H9 (cell line): ENCODE results near the gene TMC2. TPM values are rescaled to one million over a fixed set of nuclear protein-coding genes. Genes with fewer than 3 reads are reported as not detected.

ENCODE experiments used
- DNase-seq: peaks from one replicate; pipeline ENCODE4 v3.0.0-alpha.2; 2017
- H2AFZ ChIP-seq: one replicate; pipeline ENCODE4 v1.6.1; 2013; ENCODE audit warnings: mild to moderate bottlenecking, low read length, control low read depth, moderate library complexity
- H2AK5ac ChIP-seq: 2 replicates; pipeline ENCODE4 v1.6.1; 2013; ENCODE audit warnings: low read length, control low read depth, mixed read lengths; ENCODE audit not compliant: insufficient read length
- H2BK120ac ChIP-seq: one replicate; pipeline ENCODE4 v1.6.1; 2013; ENCODE audit warnings: low read depth, mild to moderate bottlenecking, low read length, control low read depth, inconsistent platforms; ENCODE audit not compliant: poor library complexity, severe bottlenecking
- H2BK12ac ChIP-seq: 2 replicates; pipeline ENCODE4 v1.6.1; 2013; ENCODE audit warnings: low read length, control low read depth, mixed read lengths, low read depth; ENCODE audit not compliant: insufficient read length
- H2BK15ac ChIP-seq: 2 replicates; pipeline ENCODE4 v1.6.1; 2013; ENCODE audit warnings: low read depth, low read length, control low read depth
- H2BK20ac ChIP-seq: one replicate; pipeline ENCODE4 v1.6.1; 2013; ENCODE audit warnings: low read depth, mild to moderate bottlenecking, low read length, control low read depth, inconsistent platforms; ENCODE audit not compliant: poor library complexity, severe bottlenecking
- H2BK5ac ChIP-seq: 2 replicates; pipeline ENCODE4 v1.6.1; 2013; ENCODE audit warnings: low read length, control low read depth, mixed read lengths; ENCODE audit not compliant: insufficient read length
- H3K14ac ChIP-seq: 2 replicates; pipeline ENCODE4 v1.6.1; 2013; ENCODE audit warnings: low read length, control low read depth; ENCODE audit not compliant: insufficient read depth
- H3K18ac ChIP-seq: 2 replicates; pipeline ENCODE4 v1.6.1; 2013; ENCODE audit warnings: low read depth, mild to moderate bottlenecking, mixed read lengths, low read length, control low read depth; ENCODE audit not compliant: insufficient read length
- H3K23ac ChIP-seq: 2 replicates; pipeline ENCODE4 v1.6.1; 2013; ENCODE audit warnings: low read length, control low read depth, mixed read lengths, low read depth; ENCODE audit not compliant: insufficient read length
- H3K23me2 ChIP-seq: 2 replicates; pipeline ENCODE4 v1.6.1; 2013; ENCODE audit warnings: low read depth, mild to moderate bottlenecking, mixed read lengths, low read length, control low read depth; ENCODE audit not compliant: insufficient read length, poor library complexity, severe bottlenecking
- H3K27ac ChIP-seq: 2 replicates; pipeline ENCODE4 v1.5.1; 2013; ENCODE audit warnings: low read length, control low read depth, mixed read lengths, low read depth; ENCODE audit not compliant: insufficient read length
- H3K27me3 ChIP-seq: 2 replicates; pipeline ENCODE4 v1.6.1; 2013; ENCODE audit warnings: low read length, control low read depth, inconsistent platforms; ENCODE audit not compliant: insufficient read depth
- H3K4ac ChIP-seq: 2 replicates; pipeline ENCODE4 v1.6.1; 2013; ENCODE audit warnings: low read depth, mild to moderate bottlenecking, control low read depth, inconsistent platforms, low read length, moderate library complexity
- H3K4me1 ChIP-seq: 2 replicates; pipeline ENCODE4 v1.6.1; 2013; ENCODE audit warnings: low read length, control low read depth, inconsistent platforms; ENCODE audit not compliant: insufficient read depth
- H3K4me2 ChIP-seq: 2 replicates; pipeline ENCODE4 v1.6.1; 2013; ENCODE audit warnings: low read length, control low read depth, mixed read lengths; ENCODE audit not compliant: insufficient read length, insufficient read depth
- H3K56ac ChIP-seq: 2 replicates; pipeline ENCODE4 v1.6.1; 2013; ENCODE audit warnings: low read depth, mild to moderate bottlenecking, mixed read lengths, low read length, control low read depth; ENCODE audit not compliant: insufficient read length
- H3K79me1 ChIP-seq: 2 replicates; pipeline ENCODE4 v1.6.1; 2013; ENCODE audit warnings: low read depth, mild to moderate bottlenecking, moderate library complexity, low read length, control low read depth, inconsistent platforms; ENCODE audit not compliant: insufficient read depth, poor library complexity, severe bottlenecking
- H3K79me2 ChIP-seq: 2 replicates; pipeline ENCODE4 v1.6.1; 2013; ENCODE audit warnings: low read length, control low read depth, inconsistent platforms; ENCODE audit not compliant: insufficient read depth
- H3K9ac ChIP-seq: 2 replicates; pipeline ENCODE4 v1.6.1; 2013; ENCODE audit warnings: low read length, control low read depth, mixed read lengths; ENCODE audit not compliant: insufficient read length; ENCODE audit errors: extremely low read depth
- H3K9me3 ChIP-seq: one replicate; pipeline ENCODE4 v1.6.1; 2013; ENCODE audit warnings: low read depth, low read length, inconsistent platforms; ENCODE audit not compliant: control insufficient read depth
- H3T11ph ChIP-seq: one replicate; pipeline ENCODE4 v1.6.1; 2013; ENCODE audit warnings: mild to moderate bottlenecking, low read length, control low read depth, inconsistent platforms
- H4K20me1 ChIP-seq: one replicate; pipeline ENCODE4 v1.6.1; 2013; ENCODE audit not compliant: control insufficient read depth, insufficient read length, insufficient read depth
- H4K5ac ChIP-seq: 2 replicates; pipeline ENCODE4 v1.6.1; 2013; ENCODE audit warnings: low read depth, mild to moderate bottlenecking, mixed read lengths, low read length, control low read depth; ENCODE audit not compliant: insufficient read length
- H4K8ac ChIP-seq: replicated peaks from 2 replicates; pipeline ENCODE4 v1.6.1; 2013; ENCODE audit warnings: low read length, control low read depth, mixed read lengths, low read depth; ENCODE audit not compliant: insufficient read length
- H4K91ac ChIP-seq: 2 replicates; pipeline ENCODE4 v1.6.1; 2013; ENCODE audit warnings: low read depth, mild to moderate bottlenecking, moderate library complexity, mixed read lengths, low read length, control low read depth; ENCODE audit not compliant: insufficient read length
- H3K27ac Mint-ChIP-seq, 3 experiments: 2 replicates in 2 of 3; 3 replicates in 1 of 3; pipeline ENCODE4 v1.8.0; 2020 to 2021; ENCODE audit warnings: mixed read lengths in 3 of 3, mild to moderate bottlenecking in 1 of 3, moderate library complexity in 1 of 3
- H3K27me3 Mint-ChIP-seq: 2 replicates; pipeline ENCODE4 v1.8.0; 2021; ENCODE audit warnings: low read depth, mild to moderate bottlenecking, moderate library complexity, mixed read lengths
- H3K36me3 Mint-ChIP-seq, 3 experiments: 2 replicates in 2 of 3; 3 replicates in 1 of 3; pipeline ENCODE4 v1.8.0; 2020 to 2021; ENCODE audit warnings: low read depth in 3 of 3, mixed read lengths in 3 of 3; ENCODE audit not compliant: insufficient read depth in 1 of 3
- H3K4me1 Mint-ChIP-seq, 2 experiments: 2 replicates each; pipeline ENCODE4 v1.8.0; 2020; ENCODE audit warnings: mixed read lengths in 2 of 2
- H3K4me3 Mint-ChIP-seq, 2 experiments: 2 replicates in 1 of 2; 3 replicates in 1 of 2; pipeline ENCODE4 v1.8.0; 2020 to 2021; ENCODE audit warnings: mild to moderate bottlenecking in 2 of 2, mixed read lengths in 2 of 2, moderate library complexity in 1 of 2
- H3K9me3 Mint-ChIP-seq, 2 experiments: 2 replicates in 1 of 2; 3 replicates in 1 of 2; pipeline ENCODE4 v1.8.0; 2020; ENCODE audit warnings: mild to moderate bottlenecking in 2 of 2, mixed read lengths in 2 of 2, moderate library complexity in 1 of 2
- CTCF ChIP-seq: fragments of 200-600 bp; sonication (generic); conservative IDR thresholded peaks from 3 replicates; pipeline ENCODE4 v1.8.0; 2021; ENCODE audit warnings: antibody characterized with exemption, mild to moderate bottlenecking
- WGBS: extraction: QIAGEN DNeasy Blood & Tissue Kit; methylation state at CpG from one replicate; pipeline ENCODE4 v1.1.7; 2013; ENCODE audit warnings: missing lambda C conversion rate, low lambda C conversion rate, mixed read lengths; ENCODE audit not compliant: insufficient read length; ENCODE audit errors: extremely low coverage; 5-methylcytosine and 5-hydroxymethylcytosine counted together
- total RNA-seq: library from RNA; stranded (reverse); gene quantifications from 2 replicates; pipeline ENCODE4 v1.2.1, GENCODE V29; 2021

The TMC2 gene
- total RNA-seq, 1 experiment from 2014 or later: not detected

GRCh38 chr20:2596673-2597279, 60.4 kb downstream of the TMC2 start:
- H4K91ac ChIP-seq: no peak overlapping the region
- H3K9me3 Mint-ChIP-seq: no peaks in the 10 kb centered on the region; a peak in 3 of 5 replicates
- H3K27me3 ChIP-seq: no peaks in the 10 kb centered on the region
- no peaks in the 10 kb centered on the region for H3K79me2 ChIP-seq
- H3K23ac ChIP-seq: no peak overlapping the region
- no peaks in the 10 kb centered on the region for H3K36me3 Mint-ChIP-seq
- no peak overlapping the region for H3K4ac ChIP-seq
- H3K79me1 ChIP-seq: no peaks in the 10 kb centered on the region
- no peak overlapping the region for H3T11ph ChIP-seq
- no peaks in the 10 kb centered on the region for H3K9me3 ChIP-seq
- H3K4me3 Mint-ChIP-seq: no peak overlapping the region
- no peak overlapping the region for H3K27ac Mint-ChIP-seq
- peaks cover 9% of the 10 kb centered on the region in 2 experiments for H3K4me1 Mint-ChIP-seq
- H4K5ac ChIP-seq: no peak overlapping the region
- H3K56ac ChIP-seq: no peak overlapping the region
- H2BK12ac ChIP-seq: no peak overlapping the region
- H4K8ac ChIP-seq: no peak overlapping the region
- no peak overlapping the region for H2BK120ac ChIP-seq
- H2BK5ac ChIP-seq: no peak overlapping the region
- no peak for TF ChIP-seq CTCF
- H2AFZ ChIP-seq: peak overlapping the region; percentile 65
- no CpG with 5 or more reads among the region's 8 CpGs for WGBS
- H4K20me1 ChIP-seq: no peaks in the 10 kb centered on the region
- no peaks in the 10 kb centered on the region for H3K23me2 ChIP-seq
- no peak for DNase-seq
- H3K14ac ChIP-seq: no peak overlapping the region
- peak overlapping the region; percentile 84 for H3K18ac ChIP-seq
- no peak overlapping the region for H3K4me2 ChIP-seq
- H2BK15ac ChIP-seq: no peak overlapping the region
- H3K27ac ChIP-seq: no peak overlapping the region
- peaks cover 17% of the 10 kb centered on the region for H3K27me3 Mint-ChIP-seq
- peaks cover 4% of the 10 kb centered on the region; the same call in 1 of the 2 replicates for H3K4me1 ChIP-seq
- H3K9ac ChIP-seq: peak overlapping the region; percentile 25
- no peak overlapping the region for H2BK20ac ChIP-seq
- H2AK5ac ChIP-seq: no peak overlapping the region
